ENCODE results near the gene EIF4B. TPM values are rescaled to one million over a fixed set of nuclear protein-coding genes. Genes with fewer than 3 reads are reported as not detected.

The EIF4B gene
- total and polyA plus RNA-seq, 9 of the 15 experiments (the other 6 are each of a cell fraction or from before 2014, with no cell fraction given), result 138 to 669 (median 552) TPM

GRCh38 chr12:53079226-53080117 lies 73.2 kb downstream of the EIF4B start, which contains the start of gene SPRYD3 (continued):
- TF ChIP-seq RCOR1 (IDR thresholded peaks at IDR 0.05; ENCODE audit: borderline replicate concordance in 1 of 2, low read depth in 2 of 2, low read length in 2 of 2) (peak in 1 of 2 experiments; percentile 30; a peak in 1 of 4 replicates), TEAD1 (CRISPR knock-in tag; IDR thresholded peaks at IDR 0.05) (peak in 1 of 2 experiments; percentile 52; a peak in 1 of 4 replicates), SP2 (IDR thresholded peaks at IDR 0.05; ENCODE audit: extremely low read depth, low read depth, low read length, poor library complexity, severe bottlenecking) (peak; percentile 95), ZNF584 (CRISPR knock-in tag; IDR thresholded peaks at IDR 0.05; ENCODE audit: low read depth) (no peak), UBTF (IDR thresholded peaks at IDR 0.05; ENCODE audit: borderline replicate concordance in 1 of 2, low read depth in 2 of 2, low read length in 2 of 2) (peak in 1 of 2 experiments; percentile 58; a peak in 1 of 4 replicates), CREBBP (IDR thresholded peaks at IDR 0.05; ENCODE audit: low read depth, low read length) (no peak), GATA2 (CRISPR knock-in tag; IDR thresholded peaks at IDR 0.05) (no peak), ELK1 (CRISPR knock-in tag; IDR thresholded peaks at IDR 0.05) (no peak), HCFC1 (IDR thresholded peaks at IDR 0.05; ENCODE audit: low read depth, low read length) (0 out of 2 replicates have a peak, but pooled peaks have one; percentile 19), SIRT6 (IDR thresholded peaks at IDR 0.05; ENCODE audit: low read depth, low read length) (no peak), ZNF384 (IDR thresholded peaks at IDR 0.05; ENCODE audit: low read depth, low read length) (no peak), FOXA1 (IDR thresholded peaks at IDR 0.05; ENCODE audit: borderline replicate concordance) (no peak), ATF3 (IDR thresholded peaks at IDR 0.05) (no peak), ATF3 (CRISPR knock-in tag; conservative IDR thresholded peaks at IDR 0.05) (no peak; the same call in 1 of the 2 replicates), ZNF79 (CRISPR knock-in tag; IDR thresholded peaks at IDR 0.05; ENCODE audit: low read depth) (no peak), THRA (IDR thresholded peaks at IDR 0.05) (no peak), SRSF3 (IDR thresholded peaks at IDR 0.05; ENCODE audit: insufficient read depth, low read length) (no peak)
